HG03095 (cell line): ENCODE data around the gene AGPAT1.
"Not testable (repeated sequence)": the region's sequence is repeated elsewhere in the genome, so short reads cannot be mapped to it uniquely, and the experiment has no call there.

Experiments
- ATAC-seq: cut with Tn5 transposase; IDR thresholded peaks from one replicate; pipeline ENCODE4 v1.9.1; 2021; ENCODE audit warnings: moderate library complexity; ENCODE audit not compliant: unreplicated experiment

Gene AGPAT1

DNA sequence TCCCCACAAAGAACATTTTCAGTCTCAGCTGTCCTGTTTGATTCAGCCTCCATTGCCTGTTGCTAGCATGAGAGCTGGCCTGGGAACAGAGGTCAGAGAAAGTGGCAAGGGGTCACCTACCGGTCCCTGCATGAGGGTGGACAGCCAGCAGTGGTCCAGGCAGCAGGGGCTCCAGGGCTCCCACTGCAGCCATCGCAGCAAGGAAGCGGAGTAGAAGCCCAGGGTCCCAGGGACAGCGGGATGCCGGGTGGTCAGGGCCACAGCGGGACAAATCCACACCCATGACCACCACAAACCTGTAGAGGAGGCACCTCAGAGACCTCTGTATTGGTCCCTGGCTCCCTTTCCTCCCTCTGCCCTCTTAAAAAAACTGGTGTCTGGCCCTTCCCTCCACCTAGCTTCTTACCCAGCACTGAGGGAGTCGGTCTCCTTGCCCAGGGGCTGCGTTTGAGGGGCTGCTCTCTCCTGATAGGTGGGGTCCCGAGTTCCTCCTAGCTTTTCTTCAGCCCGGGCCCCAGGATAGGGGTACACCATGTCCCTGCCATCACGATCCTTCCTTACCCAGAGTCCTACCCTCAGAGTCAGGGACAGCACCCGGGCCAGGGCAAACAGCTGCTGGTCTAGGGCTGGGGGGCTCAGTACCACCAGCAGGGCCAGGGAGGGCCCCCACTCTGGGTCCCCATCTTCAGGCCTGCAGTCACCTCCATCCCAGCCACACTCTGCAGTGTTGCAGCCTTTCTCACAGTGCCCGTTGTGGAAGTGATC lies 25.0 kb upstream of the AGPAT1 start:
- no peak for ATAC-seq

DNA sequence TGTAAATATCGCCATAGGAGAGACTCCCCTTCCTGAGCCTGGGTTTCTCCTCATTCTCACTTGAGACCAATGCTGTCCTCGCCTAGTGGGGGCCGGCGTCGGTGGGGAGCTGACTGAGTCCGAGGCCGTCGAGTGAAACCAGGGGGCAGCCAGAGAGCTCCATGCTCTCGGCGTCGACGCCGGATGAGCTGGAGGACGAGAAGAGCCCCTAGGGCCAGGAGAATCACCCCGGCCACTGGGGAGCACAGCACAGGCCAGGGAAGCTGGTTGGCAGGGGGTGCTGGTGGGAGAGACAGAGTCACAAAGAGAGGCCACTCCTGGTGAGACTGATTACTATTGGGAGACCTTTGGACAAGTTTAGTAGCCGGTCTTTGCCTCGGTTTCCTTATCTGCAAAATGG lies 23.0 kb upstream of the AGPAT1 start:
- ATAC-seq = no peak

DNA sequence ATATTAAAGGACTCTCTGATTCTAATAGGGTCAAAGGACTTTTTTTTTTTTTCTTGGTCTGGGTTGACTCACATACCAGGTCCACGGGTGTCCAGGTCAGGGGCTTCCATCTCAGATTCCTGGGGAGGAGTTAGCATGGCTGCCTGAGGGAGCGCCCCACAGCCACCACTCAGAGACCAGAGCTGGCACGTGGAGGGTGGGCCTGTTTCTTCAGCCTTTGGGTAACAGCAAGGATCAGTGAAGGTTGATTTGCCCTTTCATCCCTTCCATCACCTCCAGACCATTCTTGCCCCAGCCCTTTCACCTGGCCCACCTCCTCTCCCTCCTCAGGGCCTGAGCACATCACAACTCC lies 22.4 kb upstream of the AGPAT1 start:
- no peak for ATAC-seq

DNA sequence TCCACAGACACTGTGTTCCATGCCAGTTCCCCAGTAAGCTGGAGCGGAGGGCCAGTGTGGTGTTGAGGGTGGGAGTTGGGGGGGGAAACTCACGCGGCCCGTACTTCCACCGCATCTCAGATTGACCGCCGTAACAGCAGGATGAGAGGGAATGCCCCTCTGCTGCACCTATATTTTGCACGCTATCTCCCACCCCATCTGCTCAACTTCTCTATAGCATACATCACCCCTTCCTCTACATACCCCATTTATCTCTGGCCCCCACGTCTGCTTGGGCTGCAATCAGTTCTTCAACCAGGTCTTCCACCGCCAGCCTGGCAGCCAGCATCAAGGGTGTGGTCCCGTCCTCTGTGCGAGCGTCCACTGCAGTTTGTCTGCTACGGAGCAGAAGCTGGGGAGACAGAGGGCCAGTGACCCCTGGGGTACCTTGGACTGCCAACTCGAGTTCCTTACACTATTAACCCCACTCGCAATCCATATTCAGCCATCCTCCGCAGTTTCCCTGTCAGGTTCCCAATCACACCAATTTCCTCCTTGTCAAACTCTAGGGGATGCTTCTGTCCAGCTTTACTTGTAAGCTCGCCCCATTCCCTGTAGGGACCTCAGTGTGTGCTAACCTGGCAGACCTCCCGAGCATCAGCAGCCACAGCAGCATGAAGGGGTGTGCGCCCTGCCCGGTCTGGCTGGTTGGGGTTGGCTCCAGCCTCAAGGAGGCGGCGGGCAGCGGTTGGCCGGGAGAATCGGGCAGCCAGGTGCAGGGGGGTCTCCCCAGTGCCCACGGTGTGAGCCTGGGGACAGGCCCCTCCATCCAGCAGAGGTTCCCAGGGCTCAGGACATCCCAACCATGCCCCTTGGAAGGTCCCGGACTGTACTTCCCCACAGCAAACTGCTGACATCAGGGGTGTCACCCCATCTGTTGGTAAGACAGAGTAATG lies 21.1 kb upstream of the AGPAT1 start:
- no peak for ATAC-seq

DNA sequence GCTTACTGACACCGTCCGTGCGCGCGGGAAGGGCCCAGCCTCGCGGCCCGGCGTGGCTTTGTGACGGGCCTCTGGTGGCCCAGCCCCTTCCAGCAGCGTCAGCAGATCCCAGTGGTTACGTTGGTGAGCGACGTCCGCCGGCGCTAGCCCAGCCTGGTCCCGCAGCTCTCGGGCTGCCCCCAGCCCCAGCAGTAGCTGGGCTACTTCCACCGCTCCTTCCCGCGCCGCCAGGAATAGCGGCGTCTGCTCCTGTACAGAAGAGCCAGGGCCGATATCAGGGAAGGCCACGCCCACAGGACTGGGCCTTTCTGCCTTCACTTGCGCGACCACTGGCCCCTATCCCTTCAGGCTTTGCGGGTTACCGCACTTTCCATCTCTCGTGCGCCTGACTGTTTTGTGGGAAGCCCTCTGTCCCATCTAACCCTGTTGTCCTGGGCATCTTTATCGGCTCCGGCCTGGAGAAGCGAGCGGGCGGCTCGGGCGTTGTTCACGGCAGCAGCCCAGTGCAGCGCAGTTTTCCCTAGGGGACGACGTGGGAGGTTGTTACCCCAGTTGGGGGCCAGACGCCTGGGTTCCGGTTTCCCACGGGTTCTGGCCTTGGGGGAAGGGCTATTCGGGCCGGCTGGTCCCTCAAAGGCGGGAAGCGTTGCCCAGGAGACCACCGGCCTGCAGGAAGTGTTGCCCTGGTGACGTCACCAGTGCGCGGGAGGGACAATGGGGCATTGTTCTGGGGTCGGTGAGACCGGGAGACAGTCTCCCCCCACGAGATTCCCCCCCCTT lies 20.2 kb upstream of the AGPAT1 start:
- peak; percentile 64 for ATAC-seq

DNA sequence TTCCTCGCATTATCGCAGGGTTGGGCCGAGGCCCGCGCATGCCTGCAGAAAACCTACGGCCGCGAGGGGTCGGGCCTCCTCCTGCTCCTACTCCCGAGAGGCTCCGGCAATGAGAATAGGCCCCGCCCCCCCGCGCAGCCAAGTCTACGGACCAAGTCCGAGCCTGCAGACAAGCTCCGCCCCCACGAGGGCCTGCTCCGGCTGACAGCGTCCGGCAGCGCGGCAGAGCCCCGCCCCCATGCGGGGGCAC lies 19.7 kb upstream of the AGPAT1 start:
- ATAC-seq = no peak

DNA sequence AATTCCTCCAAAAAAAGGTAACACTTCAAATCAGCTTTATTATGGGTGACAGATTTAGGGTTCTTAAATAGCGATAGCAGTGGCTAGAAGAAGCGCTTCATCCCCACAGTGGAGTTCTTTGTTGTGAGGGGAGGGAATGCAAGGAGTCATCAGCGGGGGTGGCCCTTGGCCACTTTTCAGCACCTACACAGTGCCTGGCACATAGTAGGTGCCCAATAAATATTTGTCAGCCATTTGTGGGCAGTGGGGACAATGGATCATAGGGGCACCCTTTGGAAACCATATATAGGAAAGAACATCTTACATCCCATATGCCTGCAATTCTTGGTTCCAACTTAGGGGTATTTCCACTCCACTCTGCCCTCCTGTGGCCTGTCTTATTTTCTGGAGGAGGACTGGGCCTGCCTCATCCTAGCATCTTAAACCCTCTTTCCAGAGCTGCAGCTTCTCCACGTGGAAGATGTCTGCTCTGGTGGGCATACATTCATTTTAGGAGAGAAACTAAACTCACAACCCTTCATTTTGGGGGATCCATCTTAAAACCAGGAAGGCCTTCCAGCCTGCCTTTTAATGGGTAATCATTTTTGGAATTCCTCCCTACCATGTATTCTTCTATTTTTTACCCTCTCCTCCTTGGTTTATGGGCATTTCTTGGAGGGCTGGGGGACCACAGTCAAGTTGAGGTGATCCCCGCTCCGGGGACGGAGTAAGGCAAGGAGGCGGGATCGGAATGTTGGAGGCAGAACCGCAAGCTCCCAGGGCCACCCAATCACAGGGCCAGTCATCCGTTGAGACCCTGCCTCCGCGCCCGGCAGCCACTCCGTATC lies 19.2 kb upstream of the AGPAT1 start:
- no peak for ATAC-seq

DNA sequence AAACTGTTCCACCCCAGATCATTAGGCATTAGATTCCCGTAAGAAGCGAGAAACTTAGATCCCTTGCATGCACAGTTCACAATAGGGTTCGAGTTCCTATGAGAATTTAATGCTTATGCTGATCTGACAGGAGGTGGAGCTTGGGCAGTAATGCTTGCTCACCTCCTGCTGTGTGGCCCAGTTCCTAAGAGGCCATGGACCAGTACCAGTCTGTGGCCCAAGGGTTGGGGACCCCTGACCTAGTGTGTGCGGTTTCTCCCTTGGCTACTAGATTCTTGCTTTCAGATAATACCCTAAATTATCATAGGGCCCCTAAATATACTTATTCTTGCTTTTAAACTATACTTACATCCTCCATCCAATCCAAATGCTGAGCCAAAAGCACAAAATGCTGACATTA lies 18.5 kb upstream of the AGPAT1 start:
- ATAC-seq = no peak

DNA sequence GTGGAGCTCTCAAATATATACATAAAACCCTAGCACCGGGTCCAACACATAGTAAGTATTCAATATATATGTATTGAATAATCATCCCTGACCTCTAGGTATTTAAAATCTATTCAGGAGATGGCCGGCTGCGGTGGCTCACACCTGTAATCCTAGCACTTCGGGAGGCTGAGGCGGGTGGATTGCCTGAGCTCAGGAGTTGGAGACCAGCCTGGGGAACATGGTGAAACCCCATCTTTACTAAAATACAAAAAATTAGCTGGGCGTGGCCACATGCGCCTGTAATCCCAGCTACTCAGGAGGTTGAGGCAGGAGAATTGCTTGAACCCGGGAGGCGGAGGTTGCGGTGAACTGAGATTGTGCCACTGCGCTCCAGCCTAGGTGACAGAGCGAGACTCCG lies 17.2 kb upstream of the AGPAT1 start:
- not testable (repeated sequence) for ATAC-seq

DNA sequence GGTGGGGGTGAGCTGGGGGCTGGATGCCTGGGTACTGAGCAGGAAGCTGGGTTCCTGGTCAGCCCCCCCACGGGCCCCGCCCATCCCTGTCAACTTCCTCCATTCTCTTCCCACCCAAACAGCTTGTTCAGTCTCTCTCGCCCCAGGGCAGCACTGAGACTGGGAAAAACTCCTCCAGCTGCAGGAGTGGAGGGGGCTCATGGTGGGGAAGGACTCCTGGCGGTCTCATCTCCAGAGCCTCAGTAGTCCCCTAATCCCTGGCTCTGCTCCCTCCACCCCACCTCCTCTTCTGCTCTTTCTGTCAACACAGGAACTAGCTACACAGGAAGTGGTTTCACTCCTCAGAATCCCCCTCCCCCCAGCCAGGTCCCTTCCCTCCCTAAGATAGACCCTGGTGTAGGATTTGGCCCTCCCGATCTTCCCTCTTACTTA lies 16.7 kb upstream of the AGPAT1 start, which contains the start of gene GPSM3:
TSS of gene GPSM3 (minus strand) at position 36 of the 432 bp plus-strand sequence. CDS start 130 bp downstream, outside the sequence.
- ATAC-seq = no peak

DNA sequence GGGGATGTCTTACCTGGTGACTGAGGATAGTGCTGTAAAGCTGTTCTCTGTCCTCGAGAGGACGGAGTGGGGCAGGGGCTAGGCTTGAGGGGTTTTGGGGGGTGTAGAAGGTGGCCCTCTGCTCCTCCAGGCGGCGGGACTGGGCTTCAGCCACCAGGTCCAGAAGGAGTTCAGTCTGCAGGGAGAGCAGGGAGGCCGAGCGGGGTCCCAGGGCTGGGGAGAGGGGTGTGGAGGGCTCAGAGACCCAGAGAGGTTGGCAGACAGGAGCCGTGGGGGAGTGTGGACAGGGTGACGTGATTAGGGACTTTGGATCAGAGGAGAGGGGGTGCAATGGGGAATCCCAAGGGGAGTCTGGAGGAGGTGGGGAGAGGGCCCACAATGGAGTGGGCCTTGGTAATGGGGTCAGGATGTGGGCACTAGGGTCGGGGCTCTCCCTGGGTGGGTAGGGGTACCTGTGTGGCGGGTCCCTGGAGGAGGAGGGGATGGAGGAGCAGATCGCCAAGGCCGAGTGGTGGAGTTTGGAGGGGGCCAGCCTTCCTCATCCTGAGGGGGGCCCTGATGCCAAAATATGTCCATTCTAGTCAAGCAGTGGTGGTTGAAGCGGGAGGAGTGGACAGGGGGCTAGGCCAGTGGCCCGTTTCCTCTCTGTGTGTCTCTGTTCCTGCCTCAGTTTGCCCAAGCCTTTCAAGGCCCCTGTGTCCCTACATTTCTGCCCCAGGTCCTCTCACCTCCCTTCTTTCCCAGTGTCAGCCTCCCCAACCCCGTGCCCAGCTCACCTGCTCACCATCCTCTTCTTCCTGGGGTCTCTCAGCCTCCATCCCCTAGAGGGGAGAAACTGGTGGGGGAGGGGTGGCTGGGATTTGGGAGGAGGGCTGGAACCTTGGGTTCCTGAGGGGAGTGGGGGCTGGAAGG lies 16.1 kb upstream of the AGPAT1 start:
- no peak for ATAC-seq

DNA sequence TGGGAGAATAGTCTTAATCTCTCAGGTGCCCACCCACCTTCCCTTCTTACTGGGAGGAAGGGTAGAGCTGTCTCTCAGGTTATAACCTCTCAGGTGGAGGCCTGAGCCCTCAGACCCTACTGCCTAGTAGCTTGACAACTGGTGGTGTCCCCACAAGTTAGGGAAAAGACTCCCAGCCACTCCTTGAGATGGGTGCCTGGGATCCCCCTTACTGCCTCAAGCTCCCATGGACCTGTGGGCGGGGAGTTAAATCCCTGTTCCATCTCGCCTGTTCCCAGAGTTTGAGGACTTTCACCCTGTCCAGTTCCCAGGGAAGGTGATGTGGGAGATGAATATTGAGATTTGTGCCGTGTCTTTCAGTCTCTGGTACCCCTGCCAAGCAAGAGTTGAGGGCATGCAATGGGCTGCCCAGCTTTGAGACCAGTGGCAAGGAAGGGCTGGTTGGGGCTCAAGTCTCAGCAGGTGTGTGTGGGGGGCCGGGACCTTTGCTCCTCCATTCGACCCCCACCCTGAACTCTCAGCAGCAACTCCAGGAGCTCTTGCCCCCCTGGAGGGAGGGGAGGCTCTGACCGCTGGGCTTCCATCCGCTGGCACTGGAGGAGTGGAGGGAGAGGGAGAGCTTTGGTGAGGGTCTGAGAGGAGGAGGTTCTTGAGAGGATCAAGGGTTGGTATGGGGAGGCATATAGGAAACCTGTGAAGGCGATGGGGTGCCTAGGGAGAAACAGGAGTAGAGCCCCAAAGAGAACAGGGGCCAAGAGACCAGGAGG lies 15.2 kb upstream of the AGPAT1 start:
- ATAC-seq = no peak

DNA sequence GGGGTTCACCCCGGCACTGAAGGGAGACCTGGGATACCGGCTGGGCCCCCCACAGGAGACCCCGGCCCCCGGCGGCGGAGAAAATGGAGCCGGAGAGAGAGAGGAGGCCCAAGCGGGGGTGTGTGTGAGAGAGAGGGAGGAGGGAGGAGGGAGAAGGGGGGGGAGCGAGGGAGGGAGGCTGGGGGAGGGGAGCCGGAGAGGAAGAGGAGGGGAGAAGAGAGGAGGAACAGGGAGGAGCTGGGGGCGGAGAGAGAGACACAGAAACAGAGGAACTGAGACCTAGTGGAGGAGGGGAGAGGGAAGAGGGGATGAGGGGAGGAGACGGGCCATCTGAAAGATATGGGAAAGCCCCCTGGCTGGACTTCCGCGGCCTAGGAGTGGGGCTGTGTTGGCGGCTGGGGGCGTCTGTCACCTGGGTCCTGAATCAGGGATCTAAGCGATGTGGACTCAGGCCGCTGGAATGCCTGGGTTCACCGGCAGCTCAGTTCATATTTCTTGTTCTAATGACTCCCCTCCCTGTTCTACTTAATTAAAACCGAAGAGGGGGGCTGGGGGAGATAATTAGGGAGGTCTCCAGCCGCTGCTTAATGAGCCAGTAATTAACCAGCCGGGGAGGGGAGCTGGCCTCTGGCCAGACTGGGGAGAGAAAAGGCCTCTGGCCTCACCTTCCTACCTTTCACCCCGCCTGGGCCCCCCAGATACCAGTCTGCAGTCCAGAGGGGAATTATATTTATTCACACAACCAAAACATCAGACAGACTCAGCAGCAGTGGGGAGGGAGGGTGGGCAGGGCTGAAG lies 14.4 kb upstream of the AGPAT1 start, which contains the start of gene PBX2:
TSS of gene PBX2 (minus strand) at position 149 of the 798 bp plus-strand sequence. CDS start 287 bp downstream, outside the sequence.
- ATAC-seq = peak; percentile 52

DNA sequence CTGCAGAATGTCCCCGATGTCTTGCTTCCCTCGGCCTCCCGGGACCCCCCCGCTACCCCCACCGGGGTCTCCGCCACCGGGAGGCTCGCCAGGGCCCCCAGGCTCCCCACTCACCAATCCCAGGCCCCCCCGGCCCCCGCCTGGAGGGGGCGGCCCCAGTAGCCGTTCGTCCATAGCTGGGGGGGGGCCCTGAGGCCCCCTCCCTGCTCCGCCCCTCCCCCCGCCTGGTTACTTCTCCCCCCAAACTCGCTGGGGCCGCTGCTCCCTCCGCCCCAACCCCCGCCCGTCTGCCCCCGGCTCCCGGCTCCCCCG lies 13.8 kb upstream of the AGPAT1 start:
- ATAC-seq = no peak

DNA sequence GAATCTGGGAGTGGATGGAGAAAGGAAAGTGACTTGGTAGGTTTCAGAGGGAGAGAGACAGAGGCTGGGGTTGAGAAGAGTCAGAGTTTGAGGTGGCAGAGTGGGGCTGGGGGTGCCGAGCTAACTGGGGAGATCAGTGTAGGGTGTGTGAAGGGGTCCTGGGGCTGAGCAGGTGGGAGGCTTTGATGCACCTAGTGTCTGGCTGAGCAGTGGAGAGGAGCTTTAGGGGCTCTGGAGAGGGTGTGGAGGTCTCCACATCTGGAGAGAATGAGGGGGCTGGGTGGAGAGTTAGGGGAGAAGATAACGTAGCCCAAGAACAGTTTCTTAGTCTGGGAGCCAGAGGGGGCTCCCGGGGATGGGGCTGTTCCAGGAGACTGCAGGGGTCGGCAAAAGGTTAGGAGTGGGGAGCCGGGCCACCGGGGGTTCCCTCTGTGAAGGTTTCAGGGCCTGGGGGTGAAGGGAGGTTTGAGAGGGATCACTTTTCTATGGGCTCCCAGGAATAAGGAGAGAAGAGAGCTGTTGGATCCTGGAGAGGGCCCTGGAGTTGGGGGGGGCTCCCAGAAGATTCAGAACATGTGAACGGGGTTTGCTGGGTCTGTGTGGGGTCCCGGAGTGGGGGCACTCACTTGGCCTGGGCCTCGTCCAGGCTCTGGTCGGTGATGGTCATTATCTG lies 13.3 kb upstream of the AGPAT1 start:
- ATAC-seq = no peak

DNA sequence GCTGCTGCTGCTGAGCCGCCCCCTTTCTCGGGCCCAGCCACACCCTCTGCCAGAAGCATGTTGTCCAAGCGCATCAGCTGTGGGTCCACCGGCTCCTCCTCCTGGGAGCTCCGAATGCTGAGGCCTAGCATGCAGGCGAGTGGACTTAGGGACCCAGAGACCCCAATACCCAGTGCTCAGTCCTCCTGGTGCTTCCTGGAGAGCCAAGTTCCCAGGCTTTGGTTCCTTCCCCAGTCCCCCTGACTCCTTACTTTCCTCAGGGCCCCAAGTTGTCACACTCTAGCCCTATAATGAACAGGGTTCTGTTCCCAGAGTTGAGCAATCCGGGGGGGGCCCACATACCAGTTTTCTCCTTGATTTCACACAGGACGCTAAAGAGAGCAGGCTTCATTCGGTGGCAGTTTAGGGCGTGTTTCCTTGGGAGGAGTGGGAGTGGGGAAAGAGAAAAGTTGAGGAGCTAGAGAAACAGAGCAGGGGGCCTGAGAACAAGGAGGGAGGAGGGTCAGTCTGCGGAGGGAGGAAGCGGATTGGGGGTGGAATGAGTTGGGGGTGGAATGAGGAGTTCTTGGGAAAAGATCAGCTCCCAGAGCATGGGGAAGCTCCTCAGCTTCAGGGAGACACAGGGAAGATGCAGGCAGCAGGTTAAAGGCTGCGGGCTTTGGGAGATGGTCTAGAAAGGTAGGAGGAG lies 12.6 kb upstream of the AGPAT1 start:
- no peak for ATAC-seq
